GM13976 (cell line): ENCODE measurements around the gene F5.
"Not testable (repeated sequence)": the region's sequence is repeated elsewhere in the genome, so short reads cannot be mapped to it uniquely, and the experiment has no call there.

Experiments
- DNase-seq: peaks from one replicate; pipeline ENCODE4 v3.0.0; 2012; ENCODE audit warnings: low spot score
- CTCF ChIP-seq: IDR thresholded peaks from 2 replicates; pipeline ENCODE4 v1.5.1; 2012; ENCODE audit warnings: borderline replicate concordance, mild to moderate bottlenecking; ENCODE audit not compliant: insufficient read depth; ENCODE audit errors: extremely low read depth, missing control alignments, control extremely low read depth
- in situ Hi-C: fragments of 300-500 bp; cut with MboI; formaldehyde crosslinking; loops from one replicate; pipeline ENCODE4 v1.12.0; 2022; ENCODE audit warnings: low sequenced_read_pairs, mixed read lengths, inconsistent platforms; ENCODE audit not compliant: unreplicated experiment

F5 gene

GRCh38 chr1:169511316-169512005 lies 74.8 kb downstream of the F5 start:
- in situ Hi-C loops = no loop called here
- no peak for TF ChIP-seq CTCF
- no peak for DNase-seq

GRCh38 chr1:169510060-169510459 lies 76.2 kb downstream of the F5 start:
- no peak for TF ChIP-seq CTCF
- in situ Hi-C loops = no loop called here
- no peak for DNase-seq

- no peak for TF ChIP-seq CTCF
- no peak for DNase-seq
- in situ Hi-C loops = no loop called here
Measured at GRCh38 chr1:169509354-169509753, 76.9 kb downstream of the F5 start.

GRCh38 chr1:169508432-169509338 lies 77.6 kb downstream of the F5 start:
- no peak for DNase-seq
- in situ Hi-C loops = no loop called here
- no peak for TF ChIP-seq CTCF

GRCh38 chr1:169507413-169507812 lies 78.9 kb downstream of the F5 start:
- in situ Hi-C loops = no loop called here
- no peak for TF ChIP-seq CTCF
- no peak for DNase-seq

- in situ Hi-C loops, DNase-seq: not testable (repeated sequence)
Measured at GRCh38 chr1:169503601-169504000, 82.7 kb downstream of the F5 start.

GRCh38 chr1:169499807-169500206 lies 86.5 kb downstream of the F5 start:
- in situ Hi-C loops = no loop called here
- no peak for DNase-seq

More at GRCh38 chr1:169499807-169500206, 86.5 kb downstream of the F5 start:
- no peak for TF ChIP-seq CTCF
